ENCODE results near the gene NADK2.
A peak's percentile ranks its signal among the peaks of the same experiment; 100 is the strongest.

The NADK2 gene

DNA sequence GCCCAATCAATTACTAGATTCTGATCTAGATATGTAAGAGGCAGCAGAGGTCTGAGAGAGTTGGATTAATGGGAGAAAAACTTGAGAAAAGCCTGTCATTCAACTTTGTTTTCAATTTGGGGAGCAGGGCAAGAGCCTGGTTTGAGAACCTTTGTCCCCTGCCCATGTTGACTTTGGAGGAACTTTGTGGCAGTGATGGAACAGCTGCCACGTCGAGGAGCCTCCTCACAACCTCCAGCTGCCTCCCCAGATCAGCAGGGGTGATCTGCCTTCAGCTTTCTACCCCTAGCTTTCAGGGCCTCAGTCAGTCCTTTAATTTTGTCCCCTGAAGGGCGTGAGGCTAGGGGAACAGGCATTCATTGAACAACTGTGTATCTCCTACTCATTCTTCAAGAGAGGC, 81.1 kb downstream of the NADK2 start:
- DNase-seq = no peak

GRCh38 chr5:36158144-36158543, 83.6 kb downstream of the NADK2 start:
- no peak for DNase-seq

DNA sequence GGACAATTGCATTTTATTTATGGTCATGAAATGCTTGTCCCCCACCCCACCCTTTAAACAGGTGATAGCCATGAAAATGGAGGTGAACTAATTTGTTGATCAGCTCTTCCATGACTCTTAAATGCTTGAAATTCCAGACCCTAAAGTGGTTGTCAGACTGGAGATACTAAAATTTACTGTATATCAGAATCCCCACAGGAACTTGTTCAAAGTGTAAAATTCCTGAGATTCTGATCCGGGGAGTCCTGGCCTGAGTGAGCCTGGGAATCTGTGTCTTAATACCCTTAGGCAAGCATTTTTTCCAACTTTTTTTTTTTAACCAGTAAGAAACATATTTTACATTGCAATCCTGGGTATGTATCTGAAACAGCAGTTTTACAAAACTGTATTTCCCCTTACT, 85.1 kb downstream of the NADK2 start:
- peak; percentile 86 for DNase-seq

DNA sequence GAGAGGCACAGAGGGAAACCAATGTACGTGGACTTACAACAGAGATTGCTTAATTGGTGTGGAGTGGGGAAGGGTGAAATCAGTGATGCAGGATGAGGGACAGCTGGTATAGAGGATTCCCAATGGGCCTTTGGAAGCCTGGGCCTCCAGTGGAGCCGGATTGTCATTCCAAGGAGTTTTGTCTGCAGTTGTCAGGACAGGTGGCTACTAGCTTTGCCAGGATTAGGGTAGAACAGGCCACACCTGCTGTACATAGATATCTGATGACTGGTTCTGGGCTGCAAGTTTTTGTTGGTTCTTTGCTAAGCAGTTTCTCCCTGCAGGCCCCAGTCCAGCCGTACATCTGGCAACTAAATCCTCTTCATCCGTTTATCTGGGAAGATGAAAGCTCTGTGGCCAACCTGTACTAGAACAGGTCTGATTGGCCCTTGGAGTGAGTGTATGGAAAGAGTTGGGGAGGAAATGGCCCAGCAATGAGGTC, 85.6 kb downstream of the NADK2 start:
- peak; percentile 84 for DNase-seq

DNA sequence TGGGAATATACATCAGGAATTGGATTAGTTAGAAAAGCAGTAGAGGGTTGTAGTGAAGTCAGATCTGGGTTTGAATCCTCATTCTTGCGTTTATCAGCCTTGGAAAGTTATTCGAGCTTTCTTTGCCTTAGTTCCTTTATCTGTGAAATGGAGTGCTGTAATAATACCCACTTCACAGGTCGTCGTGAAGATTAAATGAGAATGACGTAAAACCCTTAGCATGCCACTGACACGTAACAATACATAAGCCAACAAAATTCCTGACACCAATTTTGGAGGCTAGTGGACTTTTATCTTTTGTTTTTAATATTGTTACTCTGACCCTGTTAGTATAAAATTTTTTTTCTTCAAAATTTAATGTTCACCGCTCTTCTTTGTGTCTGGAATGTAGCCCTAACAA, 86.4 kb downstream of the NADK2 start:
- DNase-seq = no peak

- peak; percentile 8 for DNase-seq
These were observed 88.0 kb downstream of the NADK2 start for GRCh38 chr5:36153726-36154125.

- DNase-seq = no peak
These were observed 88.4 kb downstream of the NADK2 start for GRCh38 chr5:36153298-36153677.

DNA sequence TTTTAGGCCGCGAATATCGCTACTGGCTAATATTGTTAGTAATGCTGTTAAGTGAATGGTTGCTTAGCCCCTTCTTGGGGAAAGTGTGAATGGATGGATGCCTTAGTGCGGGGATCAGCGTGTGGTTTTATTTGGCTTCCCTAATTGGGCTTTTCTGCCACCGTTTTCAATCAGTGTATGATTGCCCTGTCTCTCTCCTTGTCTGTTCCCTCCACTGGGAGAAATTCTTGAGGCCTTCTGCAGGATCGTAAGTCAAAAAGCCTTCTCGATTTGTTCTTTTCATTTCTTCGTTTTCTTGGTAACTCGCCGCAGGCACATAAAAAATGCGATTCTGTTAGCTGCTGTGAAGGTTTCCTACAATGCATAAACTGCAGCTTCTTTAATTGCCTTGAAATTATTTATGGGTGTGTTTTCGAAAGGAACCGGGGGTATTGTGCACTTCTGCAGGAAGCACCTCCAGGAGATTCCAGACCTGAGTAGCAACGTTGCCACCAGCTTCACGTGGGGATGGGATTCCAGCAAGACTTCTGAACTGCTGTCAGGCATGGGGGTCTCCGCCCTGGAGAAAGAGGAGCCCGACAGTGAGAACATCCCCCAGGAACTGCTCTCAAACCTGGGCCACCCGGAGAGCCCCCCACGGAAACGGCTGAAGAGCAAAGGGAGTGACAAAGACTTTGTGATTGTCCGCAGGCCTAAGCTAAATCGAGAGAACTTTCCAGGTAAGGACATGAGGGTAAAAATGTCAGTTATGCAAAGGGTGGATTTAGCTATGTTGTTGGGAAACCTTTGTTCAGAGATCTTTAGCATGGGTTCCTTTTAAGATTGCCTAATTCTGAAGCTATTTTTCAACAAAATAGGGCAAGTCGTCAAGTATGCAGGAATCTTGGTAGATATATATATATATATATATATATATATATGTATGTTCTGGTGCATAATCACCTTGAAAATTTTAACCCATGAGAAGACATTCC, 89.1 kb downstream of the NADK2 start:
- DNase-seq = no peak

GRCh38 chr5:36151434-36152323, 90.0 kb downstream of the NADK2 start, which contains the start of the genes LMBRD2 and SKP2:
Gene LMBRD2, minus strand, starts transcription at chr5:36151887. Its CDS starts 8,538 bp downstream, at chr5:36143349.
Gene SKP2, plus strand, starts transcription at chr5:36152111. Its CDS starts 152 bp downstream, at chr5:36152263.
- peak; percentile 99 for DNase-seq

GRCh38 chr5:36150676-36151433, 90.9 kb downstream of the NADK2 start:
- no peak for DNase-seq

DNA sequence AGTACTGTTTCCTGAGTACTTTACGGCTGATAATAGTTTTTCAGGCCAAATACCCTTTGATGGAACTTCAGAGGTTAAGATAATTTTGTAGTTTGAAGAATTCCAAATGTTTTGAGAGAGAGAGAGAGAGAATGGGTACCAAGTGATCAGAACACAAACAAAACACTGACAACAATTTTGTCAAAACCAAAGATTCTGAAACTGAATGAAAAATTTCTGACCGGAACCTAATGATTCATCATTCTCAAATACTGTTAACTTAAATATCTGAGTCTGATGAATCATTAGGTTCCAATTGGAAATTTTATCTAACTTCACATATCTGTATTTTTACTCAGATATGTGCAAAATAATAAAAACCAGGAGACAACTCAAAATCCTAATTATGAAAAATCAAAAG, 94.0 kb downstream of the NADK2 start:
- DNase-seq = no peak

GRCh38 chr5:36146390-36146789, 95.3 kb downstream of the NADK2 start:
- no peak for DNase-seq

DNA sequence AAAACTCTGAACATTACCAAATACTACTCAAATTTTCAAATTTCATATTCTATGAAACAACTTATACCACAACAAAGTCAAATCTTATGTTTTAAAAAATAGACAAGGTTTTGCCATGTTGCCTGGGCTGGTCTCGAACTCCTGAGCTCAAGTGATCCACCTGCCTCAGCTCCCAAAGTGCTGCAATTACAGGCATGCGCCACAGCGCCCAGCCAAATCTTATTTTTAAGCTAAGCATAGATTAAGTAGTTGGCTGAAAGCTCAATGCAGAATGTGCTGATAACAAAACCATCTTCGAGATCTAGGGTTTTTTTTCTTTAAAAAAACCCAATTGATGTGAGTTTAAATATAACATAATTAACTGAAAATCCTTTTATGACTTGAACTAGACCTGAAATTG, 96.4 kb downstream of the NADK2 start:
- no peak for DNase-seq

Measured in NCI-H226 (cell line).